MCF 10A (cell line): Measurements from ENCODE around the gene ADAMTS4. TPM values are rescaled to one million over a fixed set of nuclear protein-coding genes. Genes with fewer than 3 reads are reported as not detected.

Source experiments
- BruUV-seq: library from RNA; stranded (reverse); fragments of 400-500 nt; replicated peaks from 2 replicates; lab custom pipeline; 2021; lab: Mats Ljungman, UMichigan
- CTCF ChIA-PET: fragments of 300-600 bp; sonication (Branson Sonifier 250); formaldehyde crosslinking; extraction: SDS; loops from one replicate; lab custom pipeline; 2021; ENCODE audit warnings: antibody characterized with exemption, inconsistent platforms; lab: Yijun Ruan, JAX
- POLR2A ChIA-PET: fragments of 300-600, 350-650 bp; sonication (Branson Sonifier 250); formaldehyde crosslinking; extraction: SDS; loops from one replicate; lab custom pipeline; 2020; ENCODE audit warnings: antibody characterized with exemption, inconsistent platforms; lab: Yijun Ruan, JAX
- DNase-seq: peaks from one replicate; pipeline ENCODE4 v3.0.0-alpha.2; 2018; ENCODE audit not compliant: unreplicated experiment
- H3K27ac Mint-ChIP-seq: one replicate; pipeline ENCODE4 v1.8.0; 2022; ENCODE audit warnings: mild to moderate bottlenecking, low read depth, mixed read lengths; ENCODE audit not compliant: unreplicated experiment
- H3K27me3 Mint-ChIP-seq: one replicate; pipeline ENCODE4 v1.8.0; 2022; ENCODE audit warnings: mixed read lengths; ENCODE audit not compliant: insufficient read depth, unreplicated experiment
- H3K36me3 Mint-ChIP-seq: one replicate; pipeline ENCODE4 v1.8.0; 2022; ENCODE audit warnings: mild to moderate bottlenecking, moderate library complexity, mixed read lengths; ENCODE audit not compliant: insufficient read depth, unreplicated experiment
- H3K4me1 Mint-ChIP-seq: one replicate; pipeline ENCODE4 v1.8.0; 2022; ENCODE audit warnings: mixed read lengths; ENCODE audit not compliant: insufficient read depth, unreplicated experiment
- H3K4me3 Mint-ChIP-seq: one replicate; pipeline ENCODE4 v1.8.0; 2022; ENCODE audit warnings: mild to moderate bottlenecking, moderate library complexity, mixed read lengths; ENCODE audit not compliant: unreplicated experiment
- H3K9me3 Mint-ChIP-seq: one replicate; pipeline ENCODE4 v1.8.0; 2022; ENCODE audit warnings: mixed read lengths; ENCODE audit not compliant: unreplicated experiment
- intact Hi-C: fragments of 100-400 bp; cut with micrococcal nuclease; formaldehyde crosslinking; loops from 2 replicates; pipeline ENCODE4 v1.14.1; 2022
- total RNA-seq: library from RNA; stranded (reverse); gene quantifications from 2 replicates; pipeline ENCODE4 v1.2.3, GENCODE V29; 2022
- TF ChIP-seq, protein P1 (sequence below): fragments of 200-600 bp; IDR thresholded peaks from one replicate; pipeline ENCODE4 v1.8.0; 2022; ENCODE audit warnings: antibody characterized with exemption, mild to moderate bottlenecking; ENCODE audit not compliant: unreplicated experiment

The ADAMTS4 gene
- total RNA-seq, 1 experiment from 2014 or later, result not detected

DNA sequence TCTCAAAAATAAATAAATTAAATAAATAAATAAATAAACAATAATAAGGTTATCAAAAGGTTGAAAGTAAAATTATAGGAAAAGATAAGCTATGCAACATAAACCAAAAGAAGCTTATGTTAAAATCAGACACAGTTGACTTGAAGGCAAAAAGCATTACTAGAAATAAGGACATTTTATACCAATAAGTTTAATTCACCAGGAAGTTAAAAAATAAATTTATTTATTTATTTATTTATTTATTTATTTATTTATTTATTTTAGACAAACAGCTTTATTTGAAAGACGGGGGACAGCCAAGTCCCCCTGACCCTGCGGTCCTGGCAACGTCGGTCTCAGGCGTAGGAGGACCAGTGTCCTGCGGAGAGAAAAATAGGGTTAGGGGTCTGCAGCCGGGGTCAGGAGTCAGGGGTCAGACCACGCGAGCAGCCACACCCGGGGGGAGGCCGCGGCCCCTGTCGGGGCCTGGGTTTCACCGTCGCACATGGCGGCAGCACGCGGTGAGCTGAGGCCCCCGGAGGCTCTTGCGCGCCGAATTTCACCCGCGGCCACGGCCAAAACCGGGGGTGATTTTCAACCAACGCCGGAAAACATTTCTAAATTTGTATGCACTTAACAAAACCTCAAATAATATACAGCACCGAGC lies 58.0 kb downstream of the ADAMTS4 start:
- Mint-ChIP-seq H3K27me3 (no peaks in the 10 kb centered on the region), H3K36me3 (peaks cover 27% of the 10 kb centered on the region), H3K4me1 (no peaks in the 10 kb centered on the region), H3K9me3 (no peaks in the 10 kb centered on the region), H3K27ac (no peak overlapping the region), H3K4me3 (no peak overlapping the region)
- BruUV-seq, result no TSS peak
- ChIA-PET POLR2A (interaction anchor here (0.6 to 11.8 kb wide), 13 partner anchors 9 to 241 kb away, joined by 3 to 210 read pairs (median 3); partner anchors contain the start of genes DEDD, F11R, NIT1 and PFDN2), CTCF (interaction anchor here (0.6 to 7.3 kb wide), 21 partner anchors 9 to 1038 kb away, joined by 3 to 53 read pairs (median 4); partner anchors contain the start of genes KLHDC9, NIT1, PFDN2 and PPOX)
- intact Hi-C loops, result no loop called here
- no peak for DNase-seq
- TF ChIP-seq, protein P1, sequence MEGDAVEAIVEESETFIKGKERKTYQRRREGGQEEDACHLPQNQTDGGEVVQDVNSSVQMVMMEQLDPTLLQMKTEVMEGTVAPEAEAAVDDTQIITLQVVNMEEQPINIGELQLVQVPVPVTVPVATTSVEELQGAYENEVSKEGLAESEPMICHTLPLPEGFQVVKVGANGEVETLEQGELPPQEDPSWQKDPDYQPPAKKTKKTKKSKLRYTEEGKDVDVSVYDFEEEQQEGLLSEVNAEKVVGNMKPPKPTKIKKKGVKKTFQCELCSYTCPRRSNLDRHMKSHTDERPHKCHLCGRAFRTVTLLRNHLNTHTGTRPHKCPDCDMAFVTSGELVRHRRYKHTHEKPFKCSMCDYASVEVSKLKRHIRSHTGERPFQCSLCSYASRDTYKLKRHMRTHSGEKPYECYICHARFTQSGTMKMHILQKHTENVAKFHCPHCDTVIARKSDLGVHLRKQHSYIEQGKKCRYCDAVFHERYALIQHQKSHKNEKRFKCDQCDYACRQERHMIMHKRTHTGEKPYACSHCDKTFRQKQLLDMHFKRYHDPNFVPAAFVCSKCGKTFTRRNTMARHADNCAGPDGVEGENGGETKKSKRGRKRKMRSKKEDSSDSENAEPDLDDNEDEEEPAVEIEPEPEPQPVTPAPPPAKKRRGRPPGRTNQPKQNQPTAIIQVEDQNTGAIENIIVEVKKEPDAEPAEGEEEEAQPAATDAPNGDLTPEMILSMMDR, result no peak

DNA sequence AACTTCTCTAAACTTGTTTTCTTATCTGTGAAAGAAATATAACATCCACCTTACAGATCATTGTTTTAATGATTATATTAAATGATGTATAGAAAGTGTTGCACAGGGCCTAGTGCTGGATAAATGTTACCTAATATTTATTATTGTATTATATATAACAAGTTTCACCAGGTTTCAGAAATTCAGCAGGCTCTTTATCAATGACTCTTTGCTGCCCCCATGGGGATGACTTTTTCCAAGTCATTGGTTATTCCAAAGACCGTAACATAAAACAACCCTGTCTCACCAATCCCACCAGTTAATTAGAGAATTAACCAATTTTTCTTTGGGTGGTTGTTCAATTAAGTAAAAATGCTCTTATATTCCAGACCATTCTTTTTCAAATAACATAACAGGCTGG lies 59.1 kb downstream of the ADAMTS4 start:
- BruUV-seq, result no TSS peak

GRCh38 chr1:161138431-161138830 lies 60.4 kb downstream of the ADAMTS4 start:
- no peak for DNase-seq
- no peaks in the 10 kb centered on the region for H3K9me3 Mint-ChIP-seq
- ChIA-PET POLR2A (interaction anchor here (0.6 to 11.8 kb wide), 6 partner anchors 9 to 118 kb away, joined by 3 to 210 read pairs (median 3); partner anchors contain the start of genes F11R, UFC1 and USP21), CTCF (interaction anchor here (0.6 to 7.3 kb wide), 27 partner anchors 11 to 520 kb away, joined by 3 to 53 read pairs (median 4); partner anchors contain the start of genes KLHDC9 and USF1)
- peaks cover 36% of the 10 kb centered on the region for H3K36me3 Mint-ChIP-seq
- H3K27ac Mint-ChIP-seq, result no peak overlapping the region
- BruUV-seq, result no TSS peak
- no peak overlapping the region for H3K4me3 Mint-ChIP-seq
- no peaks in the 10 kb centered on the region for H3K27me3 Mint-ChIP-seq
- peaks cover 4% of the 10 kb centered on the region for H3K4me1 Mint-ChIP-seq
- intact Hi-C loops, result loop anchor here (10.0 kb wide), 1 partner anchor 94 kb away; the partner anchor contains the start of gene USF1
- TF ChIP-seq, protein P1, result no peak

More for the DNA sequence above, 59.1 kb downstream of the ADAMTS4 start:
- Mint-ChIP-seq H3K36me3 (peaks cover 37% of the 10 kb centered on the region), H3K9me3 (no peaks in the 10 kb centered on the region), H3K27ac (no peak overlapping the region), H3K4me1 (peaks cover 4% of the 10 kb centered on the region), H3K27me3 (no peaks in the 10 kb centered on the region), H3K4me3 (no peak overlapping the region)
- POLR2A ChIA-PET, result interaction anchor here (0.6 to 11.8 kb wide), 5 partner anchors 9 to 872 kb away, joined by 3 to 210 read pairs (median 3); partner anchors contain the start of genes NIT1, PFDN2 and UFC1
- CTCF ChIA-PET, result interaction anchor here (0.6 to 7.3 kb wide), 28 partner anchors 10 to 414 kb away, joined by 3 to 53 read pairs (median 6); partner anchors contain the start of genes B4GALT3, KLHDC9, NIT1 and PFDN2
- intact Hi-C loops, result loop anchor here (1.0 to 10.0 kb wide), 4 partner anchors 42 to 146 kb away; partner anchors contain the start of gene USF1
- TF ChIP-seq, protein P1, result peak; percentile 64
- DNase-seq, result peak; percentile 77

GRCh38 chr1:161137881-161138280 lies 61.0 kb downstream of the ADAMTS4 start:
- ChIA-PET CTCF (interaction anchor here (0.5 to 7.3 kb wide), 23 partner anchors 10 to 464 kb away, joined by 3 to 53 read pairs (median 5); partner anchors contain the start of genes KLHDC9 and PPOX), POLR2A (interaction anchor here (0.8 to 11.8 kb wide), 7 partner anchors 13 to 118 kb away, joined by 3 to 210 read pairs (median 3); partner anchors contain the start of genes F11R, UFC1, USF1 and USP21)
- BruUV-seq, result no TSS peak
- TF ChIP-seq, protein P1, result no peak
- Mint-ChIP-seq H3K36me3 (peaks cover 32% of the 10 kb centered on the region), H3K9me3 (no peaks in the 10 kb centered on the region), H3K27ac (no peak overlapping the region), H3K4me3 (no peak overlapping the region), H3K27me3 (no peaks in the 10 kb centered on the region), H3K4me1 (peaks cover 4% of the 10 kb centered on the region)
- no peak for DNase-seq
- intact Hi-C loops, result loop anchor here (10.0 kb wide), 1 partner anchor 93 kb away; the partner anchor contains the start of gene USF1
